DMS153 treated with DMSO at 0.1 percent for 48 hours (cell line): ENCODE measurements around the gene CLEC4C.

ENCODE experiments used
- DNase-seq: peaks from one replicate; lab custom pipeline; 2025; ENCODE audit not compliant: unreplicated experiment; lab: John Stamatoyannopoulos, UW

Gene CLEC4C

GRCh38 chr12:7729746-7730145 is 17.4 kb downstream of the CLEC4C start:
- DNase-seq, result no peak

DNA sequence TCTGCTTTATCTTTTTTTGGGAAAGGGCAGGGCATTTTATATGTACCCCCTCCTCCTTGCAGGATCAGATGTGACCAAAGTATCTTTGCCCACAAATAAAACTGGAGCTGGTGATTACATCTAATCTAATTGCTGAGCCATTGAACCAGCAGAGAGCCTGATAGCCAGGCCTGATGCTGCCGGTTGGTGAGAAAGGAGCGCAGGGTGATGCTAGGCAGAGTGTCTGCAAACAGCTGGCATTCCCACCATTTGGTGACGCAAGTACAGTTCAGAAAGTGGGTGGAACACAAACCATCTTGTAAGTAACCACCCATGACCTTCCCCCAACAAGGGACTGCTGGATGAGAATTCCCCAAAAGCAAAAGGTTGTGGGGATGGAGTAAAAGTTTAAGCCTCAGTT is 23.2 kb downstream of the CLEC4C start:
- DNase-seq, result no peak

- DNase-seq, result no peak
These were observed 27.0 kb downstream of the CLEC4C start for GRCh38 chr12:7719946-7720730.

- no peak for DNase-seq
These were observed 30.8 kb downstream of the CLEC4C start for GRCh38 chr12:7716381-7716780.

DNA sequence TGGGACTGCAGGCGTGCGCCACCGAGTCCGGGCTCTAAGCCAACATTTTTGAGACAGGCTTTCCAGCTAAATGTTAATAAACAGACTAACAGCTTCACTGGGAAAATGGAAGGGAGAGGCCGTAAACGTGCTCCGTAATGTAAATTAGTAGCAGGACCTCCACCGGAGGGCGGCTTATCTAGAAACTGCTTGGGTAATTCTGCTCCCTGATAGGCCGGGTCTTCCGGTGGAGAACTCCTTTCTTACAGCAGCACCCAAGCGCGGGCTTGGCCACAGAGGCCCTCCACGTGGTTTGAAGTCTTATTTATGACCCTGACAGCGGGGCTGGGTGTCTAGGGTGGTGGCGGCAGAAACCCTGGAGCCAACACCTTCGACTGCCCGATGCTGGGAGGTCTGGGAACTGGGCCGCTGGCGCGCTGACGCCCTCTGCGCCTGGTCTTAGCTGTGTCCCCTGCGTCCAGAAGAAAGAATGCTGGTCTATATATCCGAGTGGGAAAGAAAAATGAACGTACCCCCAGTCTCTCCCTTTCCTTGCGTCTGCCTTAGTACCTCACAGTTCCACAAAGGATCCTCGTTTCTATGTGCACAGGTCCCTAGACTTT is 34.2 kb downstream of the CLEC4C start:
- DNase-seq, result no peak

DNA sequence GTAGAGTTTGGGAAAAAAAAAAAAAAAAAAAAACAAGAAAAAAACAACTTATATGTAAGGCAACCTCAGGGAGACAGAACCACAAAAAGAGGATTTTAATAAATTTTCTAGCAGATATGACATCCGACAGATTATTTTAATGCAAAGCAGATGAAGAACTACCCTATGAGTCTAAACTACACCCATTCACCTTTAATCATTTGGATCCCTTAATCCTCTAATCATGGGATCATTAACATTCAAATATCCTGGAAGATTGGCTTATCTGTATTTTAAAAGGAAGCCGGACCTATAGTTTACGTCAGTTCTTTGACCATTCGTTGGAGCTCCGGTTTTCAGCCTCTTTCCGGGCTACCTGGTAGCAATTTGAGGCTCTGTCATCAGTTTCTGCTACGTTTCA is 36.0 kb downstream of the CLEC4C start, which contains the start of gene DPPA3:
Gene DPPA3 (plus strand): TSS at position 301 of the 400 bp plus-strand sequence. CDS start 138 bp downstream, outside the sequence.
- no peak for DNase-seq

GRCh38 chr12:7709969-7710675 is 37.1 kb downstream of the CLEC4C start:
- no peak for DNase-seq

GRCh38 chr12:7705846-7706245 is 41.3 kb downstream of the CLEC4C start:
- DNase-seq, result no peak

GRCh38 chr12:7695566-7696197 is 51.5 kb downstream of the CLEC4C start, which contains the start of gene GDF3:
TSS of gene GDF3 (minus strand) at chr12:7695775. CDS start at chr12:7695728, 47 bp downstream.
- no peak for DNase-seq

GRCh38 chr12:7695237-7695560 is 52.0 kb downstream of the CLEC4C start:
- DNase-seq, result no peak

DNA sequence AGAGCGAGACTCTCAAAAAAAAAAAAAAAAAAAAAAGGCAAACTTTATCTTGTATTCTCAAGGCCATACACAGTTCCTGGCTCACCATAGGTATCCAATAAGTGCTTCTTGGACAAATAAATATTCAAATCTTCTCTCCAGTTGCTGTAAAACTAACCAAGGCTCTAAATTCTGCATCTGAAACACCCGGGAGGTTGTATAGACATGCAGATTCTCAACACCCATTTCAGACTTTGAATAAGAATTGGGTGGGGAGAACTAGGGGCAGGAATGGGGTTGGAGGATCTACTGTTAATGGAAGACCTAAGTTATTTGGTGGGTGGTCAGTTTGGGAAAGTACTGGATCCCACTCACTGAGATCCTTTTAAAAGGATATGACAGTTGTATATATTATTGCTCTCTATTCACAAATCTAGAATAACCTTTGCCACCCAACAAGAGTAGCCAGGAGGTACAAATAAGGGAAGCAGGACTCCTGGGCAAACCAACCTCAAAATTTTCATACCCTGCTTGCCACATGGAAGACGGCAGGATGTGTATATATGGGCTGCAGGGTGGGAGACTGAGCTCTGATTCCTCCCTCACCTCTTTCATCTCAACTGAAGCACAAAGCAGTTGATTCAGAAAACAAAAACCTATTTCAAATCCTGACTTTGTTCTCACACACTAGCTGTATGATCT is 52.5 kb downstream of the CLEC4C start:
- DNase-seq, result no peak

- DNase-seq, result no peak
These were observed 53.4 kb downstream of the CLEC4C start for GRCh38 chr12:7693793-7694192.

- DNase-seq, result no peak
These were observed 65.6 kb downstream of the CLEC4C start for GRCh38 chr12:7681535-7681934.
